NOMO-1 treated with DMSO at 0.1 percent for 48 hours (cell line): ENCODE results near the gene CTRB2.
"Not testable (repeated sequence)": the region's sequence is repeated elsewhere in the genome, so short reads cannot be mapped to it uniquely, and the experiment has no call there.

Experiments
- DNase-seq: peaks from one replicate; lab custom pipeline; 2025; ENCODE audit not compliant: unreplicated experiment; lab: John Stamatoyannopoulos, UW

CTRB2 gene

GRCh38 chr16:75242436-75243078 lies 35.6 kb upstream of the CTRB2 start:
- DNase-seq = not testable (repeated sequence)

- no peak for DNase-seq
These were observed 35.0 kb upstream of the CTRB2 start for GRCh38 chr16:75241955-75242354.

DNA sequence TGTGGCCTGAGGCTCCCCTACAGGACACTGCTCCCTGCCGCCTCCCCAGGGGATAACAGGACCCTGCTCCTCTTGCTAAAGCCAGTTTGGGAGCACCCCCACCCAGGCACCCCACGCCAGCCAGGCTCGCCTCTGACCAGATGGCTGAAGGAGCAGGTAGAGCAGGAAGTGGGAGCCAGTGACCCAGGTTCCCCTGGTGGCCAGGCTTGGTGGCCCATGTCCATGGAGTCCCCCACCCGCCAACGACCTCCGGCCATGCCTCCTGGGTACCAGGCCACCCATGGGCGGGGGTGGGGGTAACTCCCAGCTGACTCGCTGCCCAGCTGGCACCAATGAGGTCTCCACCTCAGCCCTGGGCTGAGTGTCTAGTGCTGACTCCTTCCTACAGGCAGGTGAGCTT lies 34.5 kb upstream of the CTRB2 start:
- no peak for DNase-seq

DNA sequence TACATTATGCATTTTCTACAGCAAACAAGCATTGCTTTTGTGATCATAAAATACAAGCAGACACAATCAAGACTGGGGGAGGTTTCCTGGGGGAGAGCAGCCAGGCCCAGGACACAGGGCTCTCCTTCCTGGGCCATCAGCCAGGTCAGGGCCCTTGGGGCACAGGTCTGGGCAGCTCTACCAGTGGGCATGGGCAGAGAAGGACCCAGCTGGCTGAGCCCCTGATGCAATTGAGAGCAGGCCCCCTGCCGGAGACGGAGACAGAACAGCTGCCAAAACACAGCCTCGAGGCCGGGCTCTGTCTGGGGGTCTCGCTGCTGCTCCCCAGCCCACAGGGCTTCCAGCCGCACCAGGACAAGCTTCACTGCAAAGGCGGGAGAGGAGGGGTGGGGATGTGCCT lies 33.7 kb upstream of the CTRB2 start:
- DNase-seq = not testable (repeated sequence)

DNA sequence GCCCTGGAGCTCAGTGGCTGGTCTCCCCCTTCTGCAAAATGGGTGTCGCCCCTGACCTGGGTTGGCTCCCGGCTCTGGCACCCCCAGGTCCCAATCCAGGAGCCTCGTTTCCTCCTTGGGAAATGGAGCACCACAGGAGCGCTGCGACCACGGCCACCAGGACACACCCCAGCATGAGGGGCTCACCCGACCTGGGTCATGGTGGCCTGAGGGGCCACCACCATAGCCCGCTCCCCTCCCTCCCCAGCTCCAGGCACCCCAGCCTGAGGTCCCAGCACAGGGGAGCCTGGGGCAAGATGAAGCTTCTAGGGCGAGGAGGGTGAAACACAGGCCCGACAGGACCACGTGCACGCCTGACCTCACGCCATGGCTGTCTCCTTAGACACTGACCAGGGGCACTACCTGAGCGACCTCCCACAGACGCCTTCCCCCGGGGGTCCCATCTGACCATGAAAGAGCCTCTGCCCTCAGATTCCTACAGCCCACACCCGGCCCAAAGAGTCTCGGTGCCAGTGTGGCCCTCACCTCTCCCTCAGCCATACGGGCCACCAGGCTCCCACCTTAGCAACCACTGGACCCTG lies 32.7 kb upstream of the CTRB2 start:
- no peak for DNase-seq

DNA sequence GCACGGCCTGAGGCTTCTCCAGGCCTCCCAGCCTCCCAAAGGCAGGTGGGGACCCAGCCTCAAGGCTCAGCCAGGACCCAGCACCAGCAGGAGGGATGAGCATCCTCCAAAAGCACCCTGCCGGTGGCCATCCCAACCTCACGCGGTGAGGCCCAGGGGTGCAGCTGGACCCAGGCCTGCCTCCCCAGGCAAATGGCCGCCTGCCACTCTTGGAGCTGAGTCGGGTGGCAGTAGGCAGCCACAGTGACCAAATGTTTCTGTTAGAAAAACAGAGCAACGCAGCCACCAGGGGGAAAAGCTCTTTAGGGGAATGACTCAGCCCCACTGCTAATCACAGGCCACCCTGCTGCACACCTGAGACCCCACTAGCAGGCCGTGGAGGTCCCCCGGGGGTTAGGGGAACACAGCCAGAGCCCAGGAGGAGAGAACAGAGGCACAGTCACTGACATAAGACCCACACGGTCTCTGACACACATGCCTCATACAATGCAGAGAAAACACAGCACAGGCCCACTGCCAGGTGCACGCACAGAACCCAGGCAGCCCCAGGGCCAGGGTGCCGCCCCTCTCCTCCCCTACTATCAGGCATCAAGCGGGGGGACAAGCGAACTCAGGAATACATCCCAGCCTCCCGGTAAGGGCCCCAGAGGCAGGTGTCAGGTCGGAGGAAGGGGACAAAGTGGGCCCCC lies 32.0 kb upstream of the CTRB2 start:
- no peak for DNase-seq

DNA sequence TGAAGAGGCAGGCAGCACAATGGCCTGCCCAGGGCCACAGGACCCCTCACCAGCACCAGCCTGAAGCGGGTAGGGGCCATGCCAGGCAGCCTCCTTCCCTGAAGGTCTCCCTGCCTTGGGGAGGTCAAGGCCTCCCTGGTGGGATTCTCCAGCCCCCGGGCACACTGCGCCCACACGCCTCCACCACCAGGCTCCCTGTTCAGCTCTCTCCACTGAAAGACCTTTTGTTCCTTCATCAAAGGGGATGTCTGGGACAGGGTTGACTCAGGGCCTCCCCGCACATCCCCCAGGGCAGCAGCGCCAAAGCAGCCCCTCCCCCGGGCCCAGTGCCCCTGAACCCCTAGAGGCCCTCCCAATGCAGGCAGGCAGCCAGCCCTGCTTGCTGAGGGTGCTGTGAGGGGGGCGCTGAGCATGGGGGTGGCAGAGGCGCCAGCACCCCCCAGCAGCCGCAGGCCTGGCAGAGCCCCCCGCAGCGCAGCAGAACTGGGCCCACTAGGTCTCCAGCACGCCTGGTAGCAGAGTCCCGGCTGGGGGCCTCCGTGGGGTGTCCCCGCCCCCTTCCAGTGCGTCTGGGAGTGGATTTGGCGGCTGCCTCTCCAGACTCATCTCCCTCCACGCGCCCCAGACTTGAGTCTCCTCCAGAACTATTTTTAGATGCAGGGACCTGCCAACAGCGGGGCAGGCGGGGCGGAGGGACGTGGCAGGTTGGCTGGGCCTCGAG lies 31.3 kb upstream of the CTRB2 start:
- no peak for DNase-seq

DNA sequence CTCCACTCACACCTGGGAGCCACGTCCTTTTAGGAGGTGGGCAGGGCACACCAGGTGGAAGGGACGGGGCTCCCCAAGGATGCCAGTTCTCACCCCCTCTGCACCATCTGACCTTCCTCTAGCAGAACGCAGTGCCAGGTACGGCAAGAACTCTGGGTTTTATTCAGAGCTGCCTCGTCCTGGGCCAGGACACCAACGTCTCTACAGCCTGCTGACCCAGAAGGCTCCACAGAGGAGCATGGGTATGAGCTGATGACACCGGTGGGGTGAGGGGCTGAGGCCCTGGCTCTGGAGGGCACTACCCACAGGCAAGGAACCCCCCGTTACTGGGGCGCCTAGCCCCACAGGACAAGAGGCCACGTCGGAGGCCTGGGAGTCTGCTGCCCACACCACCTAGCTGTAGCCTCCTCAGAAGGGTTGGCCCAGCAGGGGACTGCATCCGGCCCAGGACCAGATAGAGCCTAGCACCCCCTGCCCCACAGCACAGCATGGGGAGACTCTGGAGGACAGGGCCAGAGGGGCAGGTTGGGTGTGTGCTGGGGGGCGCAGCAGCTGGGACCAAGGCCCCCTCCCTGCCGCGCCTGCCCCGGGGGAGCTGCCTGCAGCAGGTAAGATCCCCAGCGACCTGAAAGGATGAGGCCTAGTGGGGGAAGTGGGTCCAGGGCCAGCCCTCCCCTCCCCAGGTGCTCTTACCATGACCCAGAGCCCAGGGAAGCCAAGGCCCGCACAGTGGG lies 30.6 kb upstream of the CTRB2 start:
- no peak for DNase-seq

DNA sequence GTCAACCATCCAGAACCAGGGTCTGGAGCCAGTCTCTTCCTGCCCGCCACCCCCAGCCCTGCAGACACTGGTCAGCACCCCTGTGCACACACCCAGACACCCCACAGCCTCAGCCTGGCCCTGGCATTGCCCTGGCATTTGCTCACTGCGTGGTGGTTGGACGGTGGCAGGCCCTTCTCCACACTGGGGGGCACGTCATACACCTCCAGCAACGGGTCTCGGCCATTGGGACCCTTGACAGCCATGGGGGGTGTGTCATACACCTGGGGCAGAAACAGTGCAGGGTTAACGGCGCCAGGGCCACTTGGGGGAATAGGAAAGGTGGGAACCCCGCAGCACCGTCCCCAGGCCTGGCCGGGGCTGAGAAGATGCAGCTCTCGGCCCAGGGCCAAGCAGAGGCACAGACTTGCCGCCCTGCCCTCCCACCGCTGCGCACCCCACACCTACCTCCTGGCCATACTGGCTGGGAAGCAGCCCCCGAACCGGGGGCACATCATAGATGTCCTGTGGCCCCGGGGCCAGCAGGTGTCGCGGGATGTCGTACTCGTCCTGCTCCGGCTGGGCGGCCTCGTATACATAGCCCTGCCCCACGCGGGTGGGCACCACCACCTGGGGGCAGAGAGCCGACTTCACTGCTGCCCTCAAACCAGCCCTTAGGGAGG lies 29.9 kb upstream of the CTRB2 start:
- DNase-seq = no peak

DNA sequence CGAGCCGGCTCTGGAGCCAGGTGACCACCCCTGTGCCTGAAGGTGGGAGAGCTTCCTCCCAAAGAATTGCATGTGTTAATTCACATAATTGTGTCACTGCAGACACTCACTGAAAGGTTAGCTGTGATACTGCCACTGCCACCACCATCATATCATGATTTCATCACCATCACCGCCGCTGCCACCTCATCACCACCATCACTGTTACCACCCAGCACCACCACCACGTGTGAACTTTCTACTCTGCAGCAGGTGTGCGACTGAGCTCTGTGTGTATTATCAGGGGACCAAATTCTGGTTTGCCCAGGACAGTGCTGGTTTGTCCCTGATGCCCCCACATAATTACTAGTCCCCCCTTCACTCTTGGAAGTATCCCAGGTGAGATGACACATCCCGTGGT lies 29.3 kb upstream of the CTRB2 start:
- DNase-seq = no peak

- no peak for DNase-seq
These were observed 28.8 kb upstream of the CTRB2 start for GRCh38 chr16:75235721-75236193.

DNA sequence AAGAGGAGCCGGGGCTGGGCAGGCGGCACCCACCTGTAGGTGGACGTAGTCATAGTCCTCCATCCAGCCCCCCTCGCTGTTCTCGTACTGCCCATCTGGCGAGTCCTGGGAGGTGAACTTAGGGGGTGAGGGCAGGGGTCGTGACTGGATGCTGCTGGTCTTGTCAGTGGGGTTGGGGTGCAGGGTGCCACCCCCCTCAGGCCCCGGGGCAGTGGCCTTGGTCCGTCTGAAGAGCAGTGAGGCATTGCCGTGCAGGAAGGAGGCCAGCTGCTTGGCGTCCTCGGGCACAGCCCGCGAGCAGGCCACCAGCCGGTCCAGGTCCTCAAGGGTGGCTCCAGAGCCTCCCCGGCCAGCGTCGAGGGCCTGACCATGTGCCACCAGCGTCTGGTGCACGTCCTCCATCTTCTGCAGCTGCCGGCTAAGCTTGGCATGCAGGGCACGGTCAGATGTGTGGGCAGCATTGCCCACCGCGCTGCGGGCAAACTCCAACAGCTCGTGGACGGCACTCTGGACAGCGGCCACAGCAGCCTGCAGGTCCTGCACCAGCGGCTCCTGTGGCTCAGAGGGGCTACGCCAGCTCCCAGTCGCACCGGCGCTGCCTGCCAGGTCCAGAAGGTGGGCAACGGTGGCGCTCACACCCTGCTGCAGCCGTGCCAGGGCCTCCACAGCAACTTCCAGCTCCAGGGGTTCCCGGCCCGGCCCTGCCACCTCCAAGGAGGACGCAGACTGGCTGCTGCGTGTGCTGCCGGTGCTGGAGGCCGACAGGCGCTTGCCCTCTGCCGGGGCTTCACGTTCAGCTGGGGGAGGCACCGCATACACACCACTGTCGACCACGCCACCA lies 28.1 kb upstream of the CTRB2 start:
- no peak for DNase-seq

- DNase-seq = no peak
These were observed 26.6 kb upstream of the CTRB2 start for GRCh38 chr16:75233611-75233938.

GRCh38 chr16:75231570-75231969 lies 24.6 kb upstream of the CTRB2 start:
- no peak for DNase-seq

DNA sequence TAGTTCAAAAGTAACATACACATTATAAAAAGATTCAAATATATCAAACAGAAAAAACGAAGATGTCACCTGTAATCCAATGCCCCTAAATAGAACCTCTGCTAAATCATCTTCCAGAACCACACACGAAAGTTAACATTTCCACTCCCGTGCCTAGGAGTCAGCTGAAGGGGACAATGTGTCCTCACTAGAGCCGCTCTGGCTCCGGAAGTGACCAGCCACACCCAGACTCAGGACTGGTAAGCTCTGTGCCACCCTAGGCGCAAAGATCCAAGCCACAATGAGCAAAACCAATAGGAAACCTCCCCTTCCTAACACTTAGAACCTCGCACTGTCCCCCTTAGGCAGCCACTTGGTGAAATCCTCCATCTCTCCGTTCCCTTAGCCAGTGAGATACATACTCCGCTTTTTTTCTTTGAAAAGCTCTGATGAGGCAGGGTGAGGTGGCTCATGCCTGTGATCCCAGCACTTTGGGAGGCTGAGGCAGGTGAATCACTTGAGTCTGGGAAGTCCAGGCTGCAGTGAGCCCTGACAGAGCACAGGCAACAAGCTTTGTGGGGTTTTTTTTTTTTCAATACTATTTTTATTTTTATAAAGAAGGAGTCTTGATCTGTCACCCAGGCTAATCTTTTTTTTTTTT lies 23.6 kb upstream of the CTRB2 start:
- no peak for DNase-seq

GRCh38 chr16:75229172-75230031 lies 22.4 kb upstream of the CTRB2 start:
- no peak for DNase-seq

- no peak for DNase-seq
These were observed 21.4 kb upstream of the CTRB2 start for GRCh38 chr16:75228143-75228976.
